DMS 273 (cell line): ENCODE data around the gene LCOR.
"Not testable (repeated sequence)": the region's sequence is repeated elsewhere in the genome, so short reads cannot be mapped to it uniquely, and the experiment has no call there.

ENCODE experiments used
- DNase-seq: peaks from one replicate; lab custom pipeline; 2025; ENCODE audit not compliant: unreplicated experiment; lab: John Stamatoyannopoulos, UW

LCOR gene

DNA sequence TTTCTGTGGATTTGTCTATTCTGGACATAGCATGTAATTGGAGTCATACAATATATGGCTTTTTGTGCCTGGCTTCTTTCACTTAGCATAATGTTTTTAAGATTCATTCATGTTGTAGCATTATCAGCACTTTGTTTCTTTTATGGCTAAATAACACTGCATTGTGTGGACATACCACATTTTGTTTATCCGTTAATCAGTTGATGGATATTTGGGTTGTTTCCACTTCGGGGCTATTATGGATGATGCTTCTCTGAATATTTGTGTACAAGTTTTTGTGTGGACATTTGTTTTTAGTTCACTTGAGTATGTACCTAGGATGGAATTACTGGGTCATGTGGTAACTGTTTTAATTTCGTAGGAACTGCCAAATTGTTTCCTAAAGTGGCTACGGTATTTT is 6.4 kb downstream of the LCOR start:
- no peak for DNase-seq

DNA sequence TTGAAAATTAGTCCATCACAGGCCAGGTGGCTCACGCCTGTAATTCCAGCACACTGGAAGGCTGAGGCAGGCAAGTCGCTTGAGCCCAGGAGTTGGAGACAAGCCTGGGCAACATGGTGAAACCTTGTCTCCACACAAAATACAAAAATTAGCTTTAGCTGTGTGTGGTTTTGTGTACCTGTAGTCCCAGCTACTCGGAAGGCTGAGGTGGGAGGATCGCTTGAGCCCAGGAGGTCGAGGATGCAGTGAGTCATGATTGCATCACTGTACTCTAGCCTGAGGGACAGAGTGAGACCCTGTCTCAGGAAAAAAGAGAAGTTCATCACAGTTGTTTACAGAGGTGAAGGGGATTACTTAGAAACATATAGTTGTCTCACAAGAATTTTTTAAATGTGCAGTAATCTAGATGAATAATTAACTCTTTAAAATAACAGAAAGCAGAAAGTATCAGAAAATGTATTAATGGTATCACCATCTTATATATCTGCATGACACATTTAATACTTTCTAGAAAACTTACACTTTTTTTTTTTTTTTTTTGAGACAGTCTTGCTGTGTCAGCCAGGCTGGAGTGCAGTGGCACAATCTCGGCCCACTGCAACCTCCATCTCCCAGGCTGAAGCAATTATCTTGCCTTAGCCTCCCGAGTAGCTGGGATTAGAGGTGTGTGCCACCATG is 8.9 kb downstream of the LCOR start:
- DNase-seq: no peak

DNA sequence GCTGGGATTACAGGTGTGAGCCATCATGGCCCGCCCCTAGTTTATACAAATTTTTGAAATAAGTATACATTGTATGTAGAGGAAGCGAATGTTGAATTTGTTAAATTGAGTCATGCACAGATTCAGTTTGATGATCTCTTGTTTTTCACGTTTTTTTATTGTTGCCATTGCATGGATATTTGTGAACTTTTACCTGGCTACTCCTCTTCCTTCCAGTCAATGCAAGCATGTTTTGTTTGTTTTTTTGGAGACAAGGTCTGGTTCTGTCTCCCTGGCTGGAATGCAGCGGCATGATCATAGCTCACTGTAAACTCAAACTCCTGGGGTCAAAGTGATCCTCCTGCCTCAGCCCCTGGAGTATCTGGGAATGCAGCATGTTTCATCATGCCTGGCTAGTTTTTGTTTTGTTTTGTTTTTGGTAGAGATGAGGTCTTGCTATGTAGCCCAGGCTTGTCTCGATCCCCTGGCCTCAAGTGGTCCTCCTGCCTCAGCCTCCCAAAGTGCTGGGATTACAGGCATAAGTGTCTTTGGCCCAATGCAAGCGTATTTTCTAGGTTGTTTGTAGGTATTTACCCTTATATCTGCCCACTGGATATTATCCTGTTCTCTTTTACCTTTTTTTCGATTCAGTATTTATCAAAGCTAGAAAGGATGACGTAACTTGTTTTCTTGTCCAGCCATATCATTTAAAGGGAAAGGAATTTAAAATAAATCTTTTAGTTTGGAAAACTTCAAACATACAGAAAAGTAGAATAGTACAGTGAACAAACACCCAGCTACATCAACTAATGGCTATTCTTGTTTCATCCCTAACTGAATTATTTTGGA is 11.0 kb downstream of the LCOR start:
- no peak for DNase-seq

DNA sequence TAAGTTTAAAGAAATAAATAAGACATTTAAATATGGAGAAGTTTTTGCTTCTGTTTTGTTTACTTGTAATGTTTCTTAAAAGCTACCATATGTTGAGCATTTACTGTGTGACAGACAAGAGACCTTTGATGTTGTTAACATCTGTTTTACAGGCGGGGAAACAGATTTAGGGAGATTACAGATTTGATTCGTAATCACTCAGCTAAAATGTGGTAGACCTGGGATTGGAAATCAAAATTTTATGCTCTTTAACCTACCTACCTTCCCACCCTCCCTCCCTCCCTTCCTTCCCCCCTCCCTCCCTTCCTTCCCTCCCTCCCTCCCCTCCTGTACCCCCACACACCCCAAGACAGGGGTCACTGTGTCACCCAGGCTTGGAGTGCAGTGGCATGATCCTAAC is 11.7 kb downstream of the LCOR start:
- DNase-seq: peak; percentile 15

DNA sequence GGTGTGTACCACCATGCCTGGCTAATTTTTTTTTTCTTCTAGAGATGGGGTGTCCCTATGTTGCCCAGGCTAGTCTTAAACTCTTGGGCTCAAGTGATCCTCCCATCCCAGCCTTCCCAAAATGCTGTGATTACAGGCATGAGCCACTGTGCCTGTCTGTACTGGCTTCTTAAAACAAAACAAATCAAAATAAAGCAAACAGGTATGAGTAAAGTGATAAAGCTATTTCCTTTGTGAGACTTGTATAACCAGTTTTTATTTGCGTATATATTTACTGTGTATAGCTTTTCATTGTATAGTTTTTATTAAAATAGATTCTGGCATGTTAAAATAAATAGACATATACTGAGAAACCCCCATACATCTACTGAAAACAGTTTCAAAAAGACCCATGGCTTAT is 14.3 kb downstream of the LCOR start:
- no peak for DNase-seq

DNA sequence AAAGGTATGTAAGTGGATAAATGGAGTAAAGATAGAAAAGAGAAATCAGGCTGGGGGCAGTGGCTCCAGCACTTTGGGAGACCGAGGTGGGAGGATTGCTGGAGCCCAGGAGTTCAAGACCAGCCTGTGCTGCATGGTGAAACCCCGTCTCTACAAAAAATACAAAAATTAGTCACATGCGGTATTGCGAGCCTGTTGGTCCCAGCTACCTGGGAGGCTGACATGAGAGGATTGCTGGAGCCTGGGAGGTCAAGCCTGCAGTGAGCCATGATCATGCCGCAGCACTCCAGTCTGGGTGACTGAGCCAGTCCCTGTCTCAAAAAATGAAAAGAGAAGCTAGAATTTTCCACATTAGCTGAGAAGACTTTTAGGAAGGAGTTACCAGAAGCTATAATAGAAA is 14.8 kb downstream of the LCOR start:
- DNase-seq: no peak

DNA sequence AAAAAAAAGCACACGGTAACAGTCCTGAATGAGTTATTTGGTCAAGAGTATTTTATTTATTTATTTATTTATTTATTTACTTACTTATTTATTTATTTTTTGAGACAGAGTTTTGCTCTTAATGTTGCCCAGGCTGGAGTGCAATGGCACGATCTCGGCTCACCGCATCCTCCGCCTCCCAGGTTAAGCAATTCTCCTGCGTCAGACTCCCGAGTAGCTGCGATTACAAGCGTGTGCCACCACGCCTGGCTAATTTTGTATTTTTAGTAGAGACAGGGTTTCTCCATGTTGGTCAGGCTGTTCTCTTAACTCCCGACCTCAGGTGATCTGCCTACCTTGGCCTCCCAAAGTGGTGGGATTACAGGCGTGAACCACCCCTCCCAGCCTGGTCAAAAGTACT is 15.3 kb downstream of the LCOR start:
- not testable (repeated sequence) for DNase-seq

DNA sequence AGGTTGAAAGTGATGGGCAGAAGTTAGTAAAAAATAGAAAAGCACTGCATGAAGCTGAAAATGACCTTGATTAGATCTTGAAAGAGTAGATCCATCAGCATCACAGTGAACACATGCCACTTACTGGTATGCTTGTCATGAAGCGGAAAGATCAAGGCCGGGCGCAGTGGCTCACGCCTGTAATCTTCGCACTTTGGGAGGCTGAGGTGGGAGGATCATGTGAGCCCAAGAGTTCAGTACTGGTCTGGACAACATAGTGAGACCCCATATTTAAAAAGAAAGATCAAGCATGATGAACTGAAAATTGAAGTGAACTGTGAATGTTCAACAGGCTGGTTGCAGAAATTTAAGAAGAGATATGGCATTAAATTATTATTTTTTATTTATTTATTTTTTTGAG is 18.0 kb downstream of the LCOR start:
- DNase-seq: no peak

DNA sequence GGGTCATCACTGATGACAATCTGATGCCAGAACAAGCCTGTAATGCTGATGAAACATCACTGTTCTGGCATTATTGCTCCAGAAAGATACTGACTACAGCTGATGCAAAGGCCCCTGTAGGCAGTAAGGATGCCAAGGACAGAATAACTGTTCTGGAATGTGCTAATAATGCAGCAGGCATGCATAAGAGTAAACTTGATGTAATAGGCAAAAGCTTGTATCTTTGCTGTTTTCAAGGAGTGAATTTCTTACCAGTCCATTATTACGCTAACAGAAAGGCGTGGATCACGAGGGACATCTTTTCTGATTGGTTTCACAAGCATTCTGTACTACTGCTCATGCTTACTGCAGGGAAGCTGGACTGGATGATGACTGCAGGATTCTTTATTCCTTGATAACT is 18.7 kb downstream of the LCOR start:
- DNase-seq: no peak

DNA sequence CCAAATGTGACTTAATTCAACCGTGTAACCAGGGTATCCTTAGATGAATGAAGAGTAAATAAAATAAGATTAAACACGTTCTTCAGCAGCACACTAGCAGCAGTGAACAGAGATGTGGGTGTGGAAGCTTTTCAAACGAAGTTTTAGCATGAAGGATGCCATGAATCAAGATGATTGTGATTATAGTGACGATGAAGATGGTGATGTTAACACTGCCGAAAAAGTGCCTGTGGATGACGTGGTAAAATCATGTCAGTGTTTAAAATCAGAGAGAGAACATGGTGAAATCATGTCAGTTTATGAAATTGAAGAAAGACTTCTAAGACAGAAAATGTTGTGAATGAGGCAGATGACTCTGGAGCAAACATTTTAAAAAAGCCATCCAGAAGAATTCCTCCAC is 19.2 kb downstream of the LCOR start:
- no peak for DNase-seq

DNA sequence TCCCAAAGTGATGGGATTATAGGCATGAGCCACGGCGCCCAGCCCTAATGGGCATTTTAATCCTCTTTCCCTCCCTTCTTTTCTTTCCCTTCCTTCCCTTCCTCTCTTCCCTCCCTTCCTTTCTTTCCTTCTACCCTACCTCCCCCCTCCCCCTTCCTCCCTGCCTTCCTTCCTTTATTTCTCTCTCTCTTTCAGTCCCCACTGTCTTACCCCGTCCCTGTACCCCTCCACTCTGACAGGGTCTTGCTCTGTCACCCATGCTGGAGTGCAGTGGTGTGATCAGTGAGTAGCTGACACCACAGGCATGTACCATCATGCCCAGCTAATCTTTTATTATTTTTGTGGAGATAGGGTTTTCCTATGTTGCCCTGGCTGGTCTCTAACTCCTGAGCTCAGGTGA is 24.2 kb downstream of the LCOR start:
- DNase-seq: no peak

DNA sequence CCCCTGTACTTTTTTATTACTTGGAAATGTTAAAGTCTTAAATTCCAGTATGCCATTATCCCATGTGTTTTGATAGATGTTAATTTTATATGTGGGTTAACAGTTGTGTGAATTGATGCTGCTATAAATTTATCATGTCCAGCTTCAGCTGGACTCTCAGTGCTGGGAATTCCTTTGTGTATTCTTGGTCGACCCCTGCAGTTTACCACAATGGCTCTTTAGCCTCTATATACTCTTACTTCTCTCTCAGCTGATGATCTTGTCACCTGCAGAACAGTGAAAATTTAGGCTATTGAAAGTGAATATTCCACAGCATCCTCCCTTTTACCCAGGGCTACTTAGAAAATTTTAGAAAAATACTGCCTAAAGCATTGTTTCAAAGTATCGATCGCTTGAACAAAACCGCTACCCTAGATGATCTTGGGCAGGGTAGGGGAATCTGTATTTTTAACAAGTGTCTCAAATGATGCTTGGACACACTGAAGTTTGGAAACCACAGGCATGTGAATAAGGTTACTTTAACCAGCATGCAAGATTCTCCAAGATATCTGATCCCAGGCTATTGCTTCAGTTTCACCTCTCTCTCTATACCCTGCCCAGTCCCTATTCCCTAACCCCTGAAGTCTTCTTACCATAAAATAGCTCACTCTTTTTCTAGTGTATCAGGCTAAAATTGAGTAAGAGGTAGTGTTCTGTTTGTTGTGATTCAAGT is 25.4 kb downstream of the LCOR start:
- no peak for DNase-seq

DNA sequence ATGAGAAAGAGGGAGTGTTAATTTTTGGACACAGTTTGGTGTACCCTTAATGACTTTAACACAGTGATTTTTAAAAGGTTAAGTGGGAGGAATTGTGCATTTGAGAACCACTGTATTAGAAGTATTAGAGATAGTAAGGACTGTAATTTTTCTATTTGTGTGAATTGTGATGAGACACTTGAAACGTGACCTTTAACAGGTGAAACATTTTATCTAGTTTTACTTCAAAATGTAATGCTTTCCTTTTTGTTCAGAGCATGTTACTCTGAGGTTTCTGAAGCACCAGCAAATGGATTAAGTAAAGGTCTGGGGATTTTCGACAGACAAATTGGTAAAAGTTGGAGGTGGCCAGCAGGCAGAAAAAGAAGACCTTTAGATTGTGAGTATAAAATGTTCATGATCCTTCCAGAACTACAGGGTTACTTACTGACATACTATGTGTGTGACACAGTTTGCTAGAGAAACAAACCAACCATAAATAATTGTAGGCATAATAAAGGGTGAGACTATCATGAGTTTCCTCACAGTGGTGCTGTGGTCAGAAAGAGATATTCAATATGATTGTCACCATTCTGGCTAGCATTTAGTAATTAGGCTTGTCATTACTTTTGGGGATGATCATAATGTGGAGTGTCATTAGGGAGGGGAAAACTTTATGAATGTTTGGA is 26.1 kb downstream of the LCOR start:
- peak; percentile 30 for DNase-seq

DNA sequence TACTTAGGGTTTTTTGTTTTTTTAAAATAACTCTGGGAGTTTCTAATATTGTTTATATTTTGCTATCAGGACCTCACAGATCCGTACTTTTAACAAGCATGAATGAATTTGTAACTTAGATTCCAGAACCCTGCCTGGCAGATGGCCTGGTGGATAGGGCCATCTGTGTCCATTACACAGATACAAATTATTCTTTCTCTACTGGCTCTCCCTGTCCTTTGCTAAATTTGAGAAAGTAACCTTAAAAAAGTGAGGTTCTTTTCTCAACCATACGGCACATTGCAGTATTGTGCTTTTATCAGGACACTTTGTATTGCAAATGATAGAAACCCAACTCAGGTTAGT is 26.6 kb downstream of the LCOR start:
- DNase-seq: peak; percentile 37

DNA sequence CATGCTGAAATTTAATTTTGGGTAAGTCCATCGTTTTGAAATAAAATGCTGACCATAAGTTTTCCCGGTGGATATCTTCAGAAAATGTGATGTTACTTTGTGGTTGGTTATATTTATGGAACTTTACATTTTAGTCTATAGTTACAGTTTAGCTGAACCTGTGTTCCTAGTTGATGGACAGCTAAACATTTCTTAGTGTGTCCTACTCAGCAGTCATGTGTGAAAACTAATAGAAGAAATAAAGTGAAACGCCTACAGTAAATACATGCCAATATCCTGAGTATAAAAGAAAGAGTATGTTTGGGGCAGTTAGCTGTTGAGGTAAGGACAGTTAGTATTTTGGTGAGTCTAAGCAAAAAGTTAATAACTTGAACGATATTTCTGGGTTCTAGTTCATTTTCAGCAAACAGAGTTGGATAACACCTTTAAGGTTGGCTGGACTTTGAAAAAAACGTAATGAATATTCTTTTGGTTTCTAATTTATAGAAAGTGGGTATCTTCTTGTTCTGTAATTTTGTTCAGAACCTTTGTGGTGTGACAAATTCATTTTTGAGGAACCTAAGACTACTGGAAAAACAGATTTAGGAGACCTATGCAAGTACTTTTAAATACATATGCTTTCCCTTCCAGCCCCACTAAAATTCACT is 28.7 kb downstream of the LCOR start:
- no peak for DNase-seq

DNA sequence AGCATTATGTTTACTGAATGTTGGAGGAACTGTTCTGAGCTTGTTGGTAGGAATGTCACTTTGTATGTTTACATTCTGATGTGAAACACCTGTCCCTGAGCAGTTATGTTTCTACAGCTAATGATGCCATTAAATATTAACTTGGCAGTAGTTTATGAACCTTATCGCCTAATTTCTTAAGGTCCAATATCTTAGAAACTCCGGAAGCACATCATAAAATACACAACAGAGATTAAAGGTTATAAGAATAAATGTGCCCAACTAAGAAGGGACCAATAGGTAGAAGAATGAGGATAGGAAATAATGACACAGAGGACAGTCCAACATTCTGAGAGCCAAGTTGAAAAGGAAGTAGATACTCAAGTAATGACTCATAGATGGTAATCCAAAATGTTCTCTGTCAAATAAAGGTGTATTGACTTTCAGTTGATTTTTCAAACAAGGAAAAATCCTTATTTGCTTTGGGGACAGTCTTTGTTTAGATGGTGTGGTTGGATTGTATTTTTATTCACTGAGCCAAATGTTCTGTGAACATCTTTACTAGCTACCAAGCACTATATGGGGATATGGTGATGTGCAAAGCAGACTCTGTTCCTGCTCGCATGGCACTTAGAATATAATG is 31.9 kb downstream of the LCOR start:
- no peak for DNase-seq

DNA sequence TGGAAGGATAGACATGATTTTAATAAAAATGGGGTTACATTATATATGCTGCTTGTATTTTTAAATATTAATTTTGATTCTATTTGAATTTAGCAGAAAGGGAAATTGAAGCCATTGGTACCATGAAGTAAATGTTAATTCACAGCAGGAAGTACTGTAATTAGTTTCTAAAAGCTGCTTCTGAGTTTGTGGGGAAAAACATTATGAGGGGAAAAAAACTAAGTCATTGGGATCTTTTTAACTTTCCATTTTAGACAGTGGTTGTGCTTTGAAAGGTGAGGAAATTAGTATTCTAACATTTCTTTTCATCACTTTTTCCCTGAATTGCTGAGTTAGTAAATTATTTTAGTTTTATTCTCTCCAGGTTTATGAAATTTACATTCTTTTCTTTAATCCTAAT is 41.0 kb downstream of the LCOR start:
- DNase-seq: no peak

DNA sequence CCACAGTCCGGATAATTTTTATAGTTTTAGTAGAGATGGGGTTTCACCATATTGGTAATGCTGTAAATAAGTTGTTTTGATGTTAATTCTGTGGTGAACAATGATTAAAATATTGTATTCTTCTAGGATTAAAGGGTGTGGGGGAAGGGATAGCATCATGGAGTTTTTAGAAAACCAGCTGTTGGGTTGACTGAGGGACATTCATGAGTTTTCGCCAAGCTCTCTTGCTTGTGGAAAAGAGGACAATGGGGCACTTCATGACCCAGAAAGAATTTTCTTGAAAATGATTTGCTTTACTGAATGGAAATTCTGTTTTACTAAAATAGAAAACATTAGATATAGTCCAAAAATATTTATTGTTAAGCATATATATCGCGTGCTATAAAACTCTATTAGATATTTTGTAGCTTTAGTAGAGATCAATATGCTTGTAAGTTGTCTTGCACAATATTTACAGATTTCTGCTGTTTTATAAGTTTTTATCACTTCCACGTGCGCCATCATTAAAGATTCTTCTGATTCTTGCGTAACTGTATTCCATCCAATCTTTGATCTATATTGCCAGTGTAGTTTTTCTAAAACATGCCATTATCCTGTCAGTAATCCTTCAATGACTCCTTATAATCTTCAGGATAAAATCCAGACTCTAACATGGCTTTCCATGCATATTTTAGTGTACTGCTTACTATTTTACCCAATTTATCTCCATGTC is 41.8 kb downstream of the LCOR start:
- DNase-seq: no peak

DNA sequence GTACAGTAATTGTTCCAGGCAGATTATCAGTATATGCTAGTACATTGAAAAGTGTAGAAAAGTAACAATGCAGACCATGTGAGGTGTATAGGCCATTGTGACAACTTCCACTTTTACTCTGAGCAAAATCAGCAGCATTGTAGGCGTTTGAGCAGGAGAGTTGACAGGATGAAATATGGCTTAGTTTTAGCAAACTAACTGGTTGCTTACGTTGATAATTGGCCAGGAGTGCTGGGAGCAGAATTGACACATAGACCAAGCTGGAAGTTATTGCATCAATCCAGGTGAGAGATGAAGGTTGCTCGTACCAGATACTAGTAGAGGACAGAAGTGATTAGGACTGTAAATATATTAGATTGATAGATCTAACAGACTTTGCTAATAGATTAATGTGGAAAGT is 46.0 kb downstream of the LCOR start:
- DNase-seq: no peak

DNA sequence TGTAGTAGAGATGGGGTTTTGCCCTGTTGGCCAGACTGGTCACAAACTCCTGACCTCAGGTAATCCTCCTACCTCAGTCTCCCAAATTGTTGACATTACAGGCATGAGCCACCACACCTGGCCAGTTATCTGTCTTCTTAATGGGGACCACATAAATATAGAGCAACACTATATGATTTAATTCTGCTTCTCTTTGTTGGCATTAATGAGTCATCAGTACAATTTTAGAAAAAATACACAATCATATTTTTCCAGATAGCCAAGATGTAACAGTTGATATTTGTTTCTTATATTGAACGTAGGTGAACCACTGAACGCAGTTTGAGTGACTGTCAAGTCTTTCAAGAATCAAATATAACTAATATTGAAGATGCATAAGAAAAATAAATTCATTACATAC is 48.5 kb downstream of the LCOR start:
- DNase-seq: no peak
